ENCODE measurements around the gene NDRG3.
"Not testable (repeated sequence)": the region's sequence is repeated elsewhere in the genome, so short reads cannot be mapped to it uniquely, and the experiment has no call there.

NDRG3 gene

DNA sequence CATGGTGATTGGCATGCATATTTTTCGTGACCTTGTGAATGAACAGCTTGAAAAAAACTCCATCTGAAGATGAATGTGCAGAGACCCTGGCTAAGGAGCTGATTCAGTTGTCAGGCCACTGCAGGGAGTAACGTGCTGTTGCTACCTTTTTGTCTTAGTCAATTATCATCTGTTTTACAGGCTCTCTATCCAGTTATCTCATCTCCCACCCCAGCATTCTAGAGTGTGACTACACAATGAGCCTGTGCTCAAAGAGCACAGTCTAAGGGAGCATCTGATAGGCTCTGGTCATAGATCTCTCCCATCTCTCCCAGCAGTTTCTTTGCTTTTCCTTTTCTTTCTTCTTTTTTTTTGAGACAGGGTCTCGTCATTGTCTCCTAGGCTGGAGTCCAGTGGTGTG, 45.5 kb downstream of the NDRG3 start:
- Mint-ChIP-seq H3K4me3 (no peak overlapping the region), H3K27me3 (no peaks in the 10 kb centered on the region), H3K27ac (no peak overlapping the region), H3K4me1 (no peaks in the 10 kb centered on the region), H3K9me3 (no peaks in the 10 kb centered on the region), H3K36me3 (no peaks in the 10 kb centered on the region)
- no peak for DNase-seq
- CTCF ChIA-PET, result interaction anchor here (0.6 kb wide), 1 partner anchor 1115 kb away, joined by 3 read pairs; no protein-coding TSS in a partner anchor

DNA sequence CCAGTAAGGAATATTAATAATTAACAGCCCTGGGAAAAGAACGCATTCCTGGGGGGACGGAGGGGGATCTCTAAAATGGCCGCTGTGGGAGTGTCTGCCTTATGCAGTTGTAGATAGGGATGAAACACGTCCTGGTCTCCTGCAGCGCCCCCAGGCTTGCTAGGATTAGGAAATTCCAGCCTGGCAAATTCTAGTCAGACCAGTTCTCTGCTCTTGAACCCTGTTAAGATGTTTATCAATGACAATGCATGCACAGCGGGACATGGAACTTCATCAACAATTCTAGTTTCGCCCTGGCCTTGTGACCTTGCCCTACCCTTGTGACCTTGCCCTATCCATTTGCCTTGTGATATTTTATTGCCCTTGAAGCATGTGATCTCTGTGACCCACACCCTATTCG, 50.4 kb downstream of the NDRG3 start:
- CTCF ChIA-PET, result interaction anchor here (0.7 to 1.4 kb wide), 3 partner anchors 31 to 101 kb away, joined by 3 to 4 read pairs (median 3); no protein-coding TSS in a partner anchor
- not testable (repeated sequence) for H3K4me1 Mint-ChIP-seq, H3K4me3 Mint-ChIP-seq, H3K27me3 Mint-ChIP-seq, H3K9me3 Mint-ChIP-seq, DNase-seq, H3K27ac Mint-ChIP-seq, H3K36me3 Mint-ChIP-seq

DNA sequence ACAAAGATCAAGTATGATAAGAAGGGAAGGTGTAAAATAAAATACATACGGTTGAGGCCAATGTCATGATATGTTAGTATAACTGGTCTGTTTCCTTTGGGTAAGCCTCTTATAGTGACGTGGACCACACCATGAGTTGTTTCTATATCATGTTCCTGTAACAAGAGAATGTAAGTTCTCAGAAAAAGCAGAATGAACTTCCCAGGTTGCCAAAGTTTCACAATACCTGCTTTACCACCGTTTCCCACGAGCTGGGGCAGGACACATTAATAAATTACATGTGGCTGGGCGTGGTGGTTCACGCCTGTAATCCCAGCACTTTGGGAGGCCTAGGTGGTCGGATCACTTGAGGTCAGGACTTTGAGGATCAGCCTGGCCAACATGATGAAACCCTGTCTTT, 57.3 kb downstream of the NDRG3 start:
- no peak overlapping the region for H3K27ac Mint-ChIP-seq
- H3K4me3 Mint-ChIP-seq, result no peak overlapping the region
- CTCF ChIA-PET, result interaction anchor here (0.7 kb wide), 1 partner anchor 176 kb away, joined by 3 read pairs; no protein-coding TSS in a partner anchor
- H3K4me1 Mint-ChIP-seq, result peaks cover 3% of the 10 kb centered on the region
- no peak for DNase-seq
- H3K27me3 Mint-ChIP-seq, result no peaks in the 10 kb centered on the region
- H3K9me3 Mint-ChIP-seq, result no peaks in the 10 kb centered on the region
- no peaks in the 10 kb centered on the region for H3K36me3 Mint-ChIP-seq

GRCh38 chr20:36687850-36688249, 58.0 kb downstream of the NDRG3 start:
- H3K27me3 Mint-ChIP-seq, result no peaks in the 10 kb centered on the region

DNA sequence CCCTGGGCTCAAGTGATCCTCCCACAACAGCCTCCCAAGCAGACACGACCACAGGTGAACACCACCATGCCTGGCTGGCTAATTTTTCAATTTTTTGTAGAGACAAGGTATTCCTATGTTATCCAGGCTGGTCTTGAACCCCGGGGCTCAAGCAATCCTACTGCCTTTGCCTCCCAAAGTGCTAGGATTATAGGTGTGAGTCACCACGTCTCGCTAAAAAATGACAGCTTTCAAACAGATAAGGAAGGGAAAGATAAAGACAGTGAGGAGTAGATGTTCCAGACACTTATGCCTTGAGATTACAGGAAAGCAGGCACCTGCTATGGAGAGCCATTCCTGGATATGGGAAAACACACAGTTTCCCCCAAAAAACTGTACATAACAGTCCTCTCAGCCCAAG, 58.9 kb downstream of the NDRG3 start:
- no peaks in the 10 kb centered on the region for H3K9me3 Mint-ChIP-seq
- H3K4me3 Mint-ChIP-seq, result no peak overlapping the region
- DNase-seq, result no peak
- CTCF ChIA-PET, result no interaction called here
- no peak overlapping the region for H3K27ac Mint-ChIP-seq
- no peaks in the 10 kb centered on the region for H3K27me3 Mint-ChIP-seq
- H3K4me1 Mint-ChIP-seq, result peaks cover 3% of the 10 kb centered on the region
- peaks cover 3% of the 10 kb centered on the region for H3K36me3 Mint-ChIP-seq

More at GRCh38 chr20:36687850-36688249, 58.0 kb downstream of the NDRG3 start:
- CTCF ChIA-PET, result no interaction called here
- no peak for DNase-seq
- H3K4me1 Mint-ChIP-seq, result peaks cover 3% of the 10 kb centered on the region
- H3K36me3 Mint-ChIP-seq, result no peaks in the 10 kb centered on the region
- no peak overlapping the region for H3K27ac Mint-ChIP-seq
- H3K9me3 Mint-ChIP-seq, result no peaks in the 10 kb centered on the region
- no peak overlapping the region for H3K4me3 Mint-ChIP-seq

DNA sequence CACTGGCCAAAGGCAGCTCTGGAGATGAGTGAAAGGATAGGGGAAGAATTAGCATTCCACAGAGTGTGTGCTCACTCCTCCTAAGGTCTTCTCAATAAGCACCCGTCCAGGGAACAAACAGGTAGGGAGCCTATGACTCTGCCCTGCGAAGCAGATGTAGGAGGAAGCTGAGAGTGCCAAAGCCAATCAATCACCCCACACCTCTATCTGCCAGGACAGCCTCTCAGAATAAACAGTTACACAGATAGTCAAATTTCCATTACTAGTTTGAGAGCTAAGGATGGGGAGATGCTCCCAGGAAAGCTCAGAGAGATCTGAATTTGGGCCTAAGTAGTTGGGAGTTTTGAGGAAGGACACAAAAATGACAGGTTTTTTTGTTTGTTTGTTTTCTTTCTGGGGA, 59.4 kb downstream of the NDRG3 start:
- Mint-ChIP-seq H3K9me3 (no peaks in the 10 kb centered on the region), H3K27ac (no peak overlapping the region), H3K4me1 (peaks cover 3% of the 10 kb centered on the region), H3K27me3 (no peaks in the 10 kb centered on the region), H3K36me3 (peaks cover 3% of the 10 kb centered on the region), H3K4me3 (no peak overlapping the region)
- DNase-seq, result no peak
- CTCF ChIA-PET, result no interaction called here

GRCh38 chr20:36684747-36685146, 61.1 kb downstream of the NDRG3 start:
- H3K36me3 Mint-ChIP-seq, result peaks cover 8% of the 10 kb centered on the region
- H3K27me3 Mint-ChIP-seq, result no peaks in the 10 kb centered on the region
- CTCF ChIA-PET, result interaction anchor here (1.1 kb wide), 1 partner anchor 16 kb away, joined by 3 read pairs; no protein-coding TSS in a partner anchor

GRCh38 chr20:36682311-36682710, 63.6 kb downstream of the NDRG3 start:
- CTCF ChIA-PET, result interaction anchor here (1.6 kb wide), 1 partner anchor 91 kb away, joined by 3 read pairs; the partner anchor contains the start of gene DSN1
- H3K4me3 Mint-ChIP-seq, result no peak overlapping the region
- H3K4me1 Mint-ChIP-seq, result peaks cover 3% of the 10 kb centered on the region
- H3K27ac Mint-ChIP-seq, result no peak overlapping the region
- no peaks in the 10 kb centered on the region for H3K27me3 Mint-ChIP-seq
- DNase-seq, result no peak
- peaks cover 14% of the 10 kb centered on the region for H3K36me3 Mint-ChIP-seq
- H3K9me3 Mint-ChIP-seq, result no peaks in the 10 kb centered on the region

More at GRCh38 chr20:36684747-36685146, 61.1 kb downstream of the NDRG3 start:
- Mint-ChIP-seq H3K9me3 (no peaks in the 10 kb centered on the region), H3K4me1 (peaks cover 3% of the 10 kb centered on the region), H3K4me3 (no peak overlapping the region), H3K27ac (no peak overlapping the region)
- DNase-seq, result no peak

DNA sequence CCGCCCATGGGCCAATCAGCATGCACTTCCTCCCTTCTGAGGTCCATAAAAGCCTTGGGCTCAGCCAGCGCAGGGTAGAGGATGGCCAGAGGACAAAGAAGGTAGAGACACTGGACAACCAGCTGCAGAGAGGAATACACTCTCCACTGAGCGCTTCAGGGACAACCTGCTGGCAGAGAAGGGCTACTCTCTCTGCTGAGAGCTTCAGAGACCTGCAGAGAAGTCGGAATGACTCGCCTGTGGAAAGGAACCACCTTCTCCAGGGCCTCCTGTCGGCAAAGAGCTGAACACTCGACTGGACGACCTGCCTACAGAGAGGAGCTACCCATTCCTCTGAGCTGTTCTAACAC, 68.5 kb downstream of the NDRG3 start:
- Mint-ChIP-seq H3K27ac (no peak overlapping the region), H3K36me3 (peaks cover 13% of the 10 kb centered on the region), H3K27me3 (no peaks in the 10 kb centered on the region), H3K4me1 (no peaks in the 10 kb centered on the region), H3K9me3 (no peaks in the 10 kb centered on the region), H3K4me3 (no peak overlapping the region)
- CTCF ChIA-PET, result no interaction called here
- no peak for DNase-seq

DNA sequence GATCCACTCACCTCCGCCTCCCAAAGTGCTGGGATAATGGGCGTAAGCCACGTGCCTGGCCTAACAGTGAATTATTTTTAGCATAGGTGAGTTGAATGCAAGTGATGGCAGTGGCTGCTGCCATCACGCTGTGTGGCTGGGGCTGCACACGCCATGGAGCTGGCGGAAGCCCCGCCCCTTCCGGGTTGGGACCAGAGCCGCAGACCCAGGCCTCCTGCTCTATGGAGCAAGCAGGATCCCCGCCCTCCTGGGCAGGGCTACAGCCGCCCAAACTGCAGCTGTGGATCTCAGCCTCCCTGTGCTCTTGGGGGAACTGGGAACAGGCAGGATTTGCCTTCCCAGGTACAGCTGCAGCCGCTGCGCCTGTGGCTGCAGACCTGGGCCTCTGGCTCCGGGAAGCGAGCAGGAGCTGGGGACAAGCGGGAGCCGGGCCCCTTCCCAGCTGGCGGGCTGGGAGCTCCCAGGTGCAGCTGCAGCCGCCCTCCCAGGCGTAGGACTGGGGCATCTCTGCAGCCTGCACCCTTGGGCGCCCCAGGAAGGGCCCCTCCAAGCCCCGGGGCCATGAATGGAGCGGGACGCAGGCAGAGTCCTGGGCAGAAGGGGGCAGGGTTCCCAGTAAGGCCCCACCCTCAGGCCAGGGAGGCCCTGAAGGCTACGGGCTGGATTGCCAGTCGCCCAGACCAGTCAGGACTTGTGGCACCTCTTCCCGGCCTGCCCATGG, 69.0 kb downstream of the NDRG3 start:
- CTCF ChIA-PET, result no interaction called here
- Mint-ChIP-seq H3K4me3 (no peak overlapping the region), H3K27ac (no peak overlapping the region), H3K4me1 (no peaks in the 10 kb centered on the region), H3K9me3 (no peaks in the 10 kb centered on the region), H3K27me3 (no peaks in the 10 kb centered on the region), H3K36me3 (peaks cover 11% of the 10 kb centered on the region)
- DNase-seq, result no peak

- H3K27me3 Mint-ChIP-seq, H3K4me3 Mint-ChIP-seq, DNase-seq, H3K4me1 Mint-ChIP-seq, H3K27ac Mint-ChIP-seq, H3K9me3 Mint-ChIP-seq: not testable (repeated sequence)
- H3K36me3 Mint-ChIP-seq, result peaks cover 13% of the 10 kb centered on the region
- CTCF ChIA-PET, result interaction anchor here (1.2 kb wide), 1 partner anchor 54 kb away, joined by 4 read pairs; no protein-coding TSS in a partner anchor
These were observed 70.3 kb downstream of the NDRG3 start for GRCh38 chr20:36675545-36675944.

- Mint-ChIP-seq H3K4me1 (no peaks in the 10 kb centered on the region), H3K27ac (no peak overlapping the region), H3K27me3 (no peaks in the 10 kb centered on the region), H3K9me3 (no peaks in the 10 kb centered on the region), H3K4me3 (no peak overlapping the region), H3K36me3 (peaks cover 10% of the 10 kb centered on the region)
- no peak for DNase-seq
- CTCF ChIA-PET, result no interaction called here
These were observed 72.9 kb downstream of the NDRG3 start for GRCh38 chr20:36672991-36673390.

GRCh38 chr20:36670665-36671357, 75.1 kb downstream of the NDRG3 start:
- no peak for DNase-seq
- no peaks in the 10 kb centered on the region for H3K9me3 Mint-ChIP-seq
- no peaks in the 10 kb centered on the region for H3K27me3 Mint-ChIP-seq
- CTCF ChIA-PET, result interaction anchor here (1.0 to 1.4 kb wide), 2 partner anchors 58 to 138 kb away, joined by 3 to 4 read pairs; no protein-coding TSS in a partner anchor
- H3K36me3 Mint-ChIP-seq, result peaks cover 8% of the 10 kb centered on the region
- H3K4me1 Mint-ChIP-seq, result no peaks in the 10 kb centered on the region
- H3K4me3 Mint-ChIP-seq, result no peak overlapping the region
- H3K27ac Mint-ChIP-seq, result no peak overlapping the region

GRCh38 chr20:36666181-36666740, 79.6 kb downstream of the NDRG3 start:
- Mint-ChIP-seq H3K9me3 (no peaks in the 10 kb centered on the region), H3K27me3 (no peaks in the 10 kb centered on the region), H3K27ac (no peak overlapping the region), H3K4me1 (peaks cover 2% of the 10 kb centered on the region), H3K4me3 (no peak overlapping the region), H3K36me3 (peaks cover 18% of the 10 kb centered on the region)
- no peak for DNase-seq
- CTCF ChIA-PET, result interaction anchor here (1.0 to 2.9 kb wide), 6 partner anchors 23 to 190 kb away, joined by 3 to 21 read pairs (median 4); no protein-coding TSS in a partner anchor

Measured in activated naive CD4-positive, alpha-beta T cell treated with anti-CD3 and anti-CD28 coated beads, Interleukin-2, amount 10 ng/mL, durations not matched to agents 7 days and 5 days (primary cell).